Ramos (cell line): Measurements from ENCODE around the gene SMOC2.

Source experiments
- in situ Hi-C: fragments of 300-500 bp; cut with MboI; formaldehyde crosslinking; loops from one replicate; pipeline ENCODE4 v1.14.3; 2022; ENCODE audit warnings: low sequenced_read_pairs; ENCODE audit not compliant: unreplicated experiment

The SMOC2 gene

GRCh38 chr6:168637834-168638233 is 196.8 kb downstream of the SMOC2 start:
- in situ Hi-C loops, result no loop called here

GRCh38 chr6:168638468-168639271 is 197.7 kb downstream of the SMOC2 start:
- in situ Hi-C loops, result no loop called here

GRCh38 chr6:168640181-168640580 is 199.2 kb downstream of the SMOC2 start:
- in situ Hi-C loops, result no loop called here

GRCh38 chr6:168640768-168641167 is 199.8 kb downstream of the SMOC2 start:
- in situ Hi-C loops, result no loop called here

- in situ Hi-C loops, result no loop called here
Observed at GRCh38 chr6:168641446-168641845, 200.5 kb downstream of the SMOC2 start.

- in situ Hi-C loops, result no loop called here
Observed at GRCh38 chr6:168643401-168643800, 202.4 kb downstream of the SMOC2 start.

- in situ Hi-C loops, result no loop called here
Observed at GRCh38 chr6:168645326-168645725, 204.3 kb downstream of the SMOC2 start.

GRCh38 chr6:168647271-168647670 is 206.3 kb downstream of the SMOC2 start:
- in situ Hi-C loops, result no loop called here

GRCh38 chr6:168648240-168649125 is 207.5 kb downstream of the SMOC2 start:
- in situ Hi-C loops, result no loop called here

- in situ Hi-C loops, result no loop called here
Observed at GRCh38 chr6:168649209-168649608, 208.2 kb downstream of the SMOC2 start.

- in situ Hi-C loops, result no loop called here
Observed at GRCh38 chr6:168650671-168651111, 209.7 kb downstream of the SMOC2 start.

- in situ Hi-C loops, result no loop called here
Observed at GRCh38 chr6:168655462-168656152, 214.6 kb downstream of the SMOC2 start.

- in situ Hi-C loops, result no loop called here
Observed at GRCh38 chr6:168658059-168658458, 217.1 kb downstream of the SMOC2 start.

- in situ Hi-C loops, result no loop called here
Observed at GRCh38 chr6:168660400-168660945, 219.5 kb downstream of the SMOC2 start.

- in situ Hi-C loops, result no loop called here
Observed at GRCh38 chr6:168662301-168662936, 221.4 kb downstream of the SMOC2 start.

- in situ Hi-C loops, result no loop called here
Observed at GRCh38 chr6:168663041-168663440, 222.1 kb downstream of the SMOC2 start.

- in situ Hi-C loops, result no loop called here
Observed at GRCh38 chr6:168664956-168665355, 224.0 kb downstream of the SMOC2 start.

- in situ Hi-C loops, result no loop called here
Observed at GRCh38 chr6:168666170-168666569, 225.2 kb downstream of the SMOC2 start.

GRCh38 chr6:168666699-168667427 is 225.9 kb downstream of the SMOC2 start:
- in situ Hi-C loops, result no loop called here
